SK-N-SH (cell line): Measurements from ENCODE around the gene BORCS6. TPM values are rescaled to one million over a fixed set of nuclear protein-coding genes. Genes with fewer than 3 reads are reported as not detected.

Experiments used
- CHD2 ChIP-seq: fragments of 150-350 bp; IDR thresholded peaks from 2 replicates; pipeline ENCODE4 v1.6.1; 2018; ENCODE audit warnings: low read length; ENCODE audit not compliant: partially characterized antibody
- EP300 ChIP-seq, 2 experiments: IDR thresholded peaks; 2 replicates each; pipeline versions ENCODE4 v1.4.0 to v1.6.1; 2012; ENCODE audit warnings: borderline replicate concordance in 1 of 2, low read depth in 1 of 2, low read length in 1 of 2
- GABPA ChIP-seq: IDR thresholded peaks from 2 replicates; pipeline ENCODE4 v1.4.0; 2012; ENCODE audit warnings: low read depth, mild to moderate bottlenecking
- GATA2 ChIP-seq: sonication (generic); formaldehyde crosslinking; IDR thresholded peaks from 2 replicates; pipeline ENCODE4 v1.5.0; 2020; ENCODE audit warnings: mild to moderate bottlenecking, missing genetic modification reagents
- JUND ChIP-seq: IDR thresholded peaks from 2 replicates; pipeline ENCODE4 v1.4.0; 2012
- MEF2A ChIP-seq: IDR thresholded peaks from 2 replicates; pipeline ENCODE4 v1.4.0; 2012; ENCODE audit warnings: low read depth, borderline replicate concordance
- NRF1 ChIP-seq: IDR thresholded peaks from 2 replicates; pipeline ENCODE4 v1.6.1; 2012; ENCODE audit warnings: low read depth, mild to moderate bottlenecking, low read length
- POLR2AphosphoS5 ChIP-seq: IDR thresholded peaks from 2 replicates; pipeline ENCODE4 v1.6.1; 2012; ENCODE audit warnings: low read depth, low read length
- RCOR1 ChIP-seq: fragments of 150-350 bp; IDR thresholded peaks from 2 replicates; pipeline ENCODE4 v1.6.1; 2017; ENCODE audit warnings: antibody characterized with exemption, low read length
- RFX5 ChIP-seq: IDR thresholded peaks from 2 replicates; pipeline ENCODE4 v1.6.1; 2012; ENCODE audit warnings: mild to moderate bottlenecking, improper control_type of control experiment, low read length
- TCF12 ChIP-seq: IDR thresholded peaks from 2 replicates; pipeline ENCODE4 v1.4.0; 2012
- YY1 ChIP-seq: IDR thresholded peaks from 2 replicates; pipeline ENCODE4 v1.4.0; 2012; ENCODE audit warnings: low read depth, mild to moderate bottlenecking
- polyA plus RNA-seq, 3 experiments: library from polyadenylated mRNA; depleted of rRNA; stranded (reverse); fragments of >200 nt; gene quantifications; 2 replicates each; pipeline ENCODE4 v1.2.3, GENCODE V29; 2012
- TF ChIP-seq, protein P1 (sequence below): fragments of 150-350 bp; IDR thresholded peaks from 2 replicates; pipeline ENCODE4 v1.6.1; 2017; ENCODE audit warnings: antibody characterized with exemption, low read length, low read depth, borderline replicate concordance
- TF ChIP-seq, protein P2 (sequence below): IDR thresholded peaks from 2 replicates; pipeline ENCODE4 v1.4.0; 2012; ENCODE audit warnings: low read depth, borderline replicate concordance
- TF ChIP-seq, protein P3 (sequence below): IDR thresholded peaks from 2 replicates; pipeline ENCODE4 v1.4.0; 2012; ENCODE audit warnings: low read depth, borderline replicate concordance
- TF ChIP-seq, protein P4 (sequence below): IDR thresholded peaks from 2 replicates; pipeline ENCODE4 v1.6.1; 2012; ENCODE audit warnings: mild to moderate bottlenecking, low read depth, low read length, moderate library complexity
- TF ChIP-seq, protein P5 (sequence below): IDR thresholded peaks from 2 replicates; pipeline ENCODE4; 2012

Gene BORCS6
- polyA plus RNA-seq, 1 of the 3 experiments (the other 2 are of a cell fraction), result 4.3 TPM

DNA sequence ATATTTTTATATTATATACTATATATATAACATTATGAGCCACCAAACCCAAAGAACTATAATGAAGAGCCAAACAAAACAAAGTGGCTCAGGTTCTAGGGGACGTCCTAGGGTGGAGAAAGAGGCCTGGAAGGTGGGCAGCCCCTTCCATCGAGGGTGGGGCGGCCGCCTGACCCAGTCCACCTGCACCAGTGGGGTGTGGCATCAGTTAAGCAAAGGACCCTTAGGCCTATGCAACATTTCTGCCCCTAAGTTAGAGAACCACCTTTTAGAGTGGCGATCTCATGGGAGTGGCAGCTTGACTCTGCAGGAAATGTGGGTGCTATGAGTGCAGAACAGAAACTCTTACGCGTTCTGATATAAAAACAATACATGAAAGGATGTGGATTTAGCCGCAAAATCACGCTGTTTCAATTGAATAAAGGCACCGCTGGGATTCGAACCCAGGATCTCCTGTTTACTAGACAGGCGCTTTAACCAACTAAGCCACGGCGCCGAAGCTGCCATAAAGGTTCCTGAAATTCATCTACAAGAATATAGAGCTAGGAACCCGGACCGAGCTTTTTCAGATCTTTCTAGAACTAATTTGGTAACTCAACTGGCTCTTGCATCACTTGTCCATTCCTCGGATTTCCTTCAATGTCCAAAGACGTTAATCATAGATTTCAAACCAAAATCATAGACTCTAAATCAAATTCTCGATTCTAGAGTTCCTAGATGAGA, 36.0 kb upstream of the BORCS6 start (continued):
- TF ChIP-seq, protein P1, sequence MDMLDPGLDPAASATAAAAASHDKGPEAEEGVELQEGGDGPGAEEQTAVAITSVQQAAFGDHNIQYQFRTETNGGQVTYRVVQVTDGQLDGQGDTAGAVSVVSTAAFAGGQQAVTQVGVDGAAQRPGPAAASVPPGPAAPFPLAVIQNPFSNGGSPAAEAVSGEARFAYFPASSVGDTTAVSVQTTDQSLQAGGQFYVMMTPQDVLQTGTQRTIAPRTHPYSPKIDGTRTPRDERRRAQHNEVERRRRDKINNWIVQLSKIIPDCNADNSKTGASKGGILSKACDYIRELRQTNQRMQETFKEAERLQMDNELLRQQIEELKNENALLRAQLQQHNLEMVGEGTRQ, result no peak
- peak; percentile 37; the same call in 1 of the 2 replicates for TF ChIP-seq GABPA
- TF ChIP-seq YY1, result no peak; the same call in 1 of the 2 replicates
- TF ChIP-seq, protein P2, sequence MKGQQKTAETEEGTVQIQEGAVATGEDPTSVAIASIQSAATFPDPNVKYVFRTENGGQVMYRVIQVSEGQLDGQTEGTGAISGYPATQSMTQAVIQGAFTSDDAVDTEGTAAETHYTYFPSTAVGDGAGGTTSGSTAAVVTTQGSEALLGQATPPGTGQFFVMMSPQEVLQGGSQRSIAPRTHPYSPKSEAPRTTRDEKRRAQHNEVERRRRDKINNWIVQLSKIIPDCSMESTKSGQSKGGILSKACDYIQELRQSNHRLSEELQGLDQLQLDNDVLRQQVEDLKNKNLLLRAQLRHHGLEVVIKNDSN, result no peak
- no peak for TF ChIP-seq NRF1
- no peak; the same call in 1 of the 2 replicates for TF ChIP-seq MEF2A
- TF ChIP-seq, protein P3, sequence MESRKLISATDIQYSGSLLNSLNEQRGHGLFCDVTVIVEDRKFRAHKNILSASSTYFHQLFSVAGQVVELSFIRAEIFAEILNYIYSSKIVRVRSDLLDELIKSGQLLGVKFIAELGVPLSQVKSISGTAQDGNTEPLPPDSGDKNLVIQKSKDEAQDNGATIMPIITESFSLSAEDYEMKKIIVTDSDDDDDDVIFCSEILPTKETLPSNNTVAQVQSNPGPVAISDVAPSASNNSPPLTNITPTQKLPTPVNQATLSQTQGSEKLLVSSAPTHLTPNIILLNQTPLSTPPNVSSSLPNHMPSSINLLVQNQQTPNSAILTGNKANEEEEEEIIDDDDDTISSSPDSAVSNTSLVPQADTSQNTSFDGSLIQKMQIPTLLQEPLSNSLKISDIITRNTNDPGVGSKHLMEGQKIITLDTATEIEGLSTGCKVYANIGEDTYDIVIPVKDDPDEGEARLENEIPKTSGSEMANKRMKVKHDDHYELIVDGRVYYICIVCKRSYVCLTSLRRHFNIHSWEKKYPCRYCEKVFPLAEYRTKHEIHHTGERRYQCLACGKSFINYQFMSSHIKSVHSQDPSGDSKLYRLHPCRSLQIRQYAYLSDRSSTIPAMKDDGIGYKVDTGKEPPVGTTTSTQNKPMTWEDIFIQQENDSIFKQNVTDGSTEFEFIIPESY, result no peak
- TF ChIP-seq GATA2 (CRISPR knock-in tag), result no peak
- no peak for TF ChIP-seq JUND
- TF ChIP-seq RCOR1, result 0 out of 2 replicates have a peak, but pooled peaks have one; percentile 14
- peak; percentile 43 for TF ChIP-seq POLR2AphosphoS5
- TF ChIP-seq, protein P4, sequence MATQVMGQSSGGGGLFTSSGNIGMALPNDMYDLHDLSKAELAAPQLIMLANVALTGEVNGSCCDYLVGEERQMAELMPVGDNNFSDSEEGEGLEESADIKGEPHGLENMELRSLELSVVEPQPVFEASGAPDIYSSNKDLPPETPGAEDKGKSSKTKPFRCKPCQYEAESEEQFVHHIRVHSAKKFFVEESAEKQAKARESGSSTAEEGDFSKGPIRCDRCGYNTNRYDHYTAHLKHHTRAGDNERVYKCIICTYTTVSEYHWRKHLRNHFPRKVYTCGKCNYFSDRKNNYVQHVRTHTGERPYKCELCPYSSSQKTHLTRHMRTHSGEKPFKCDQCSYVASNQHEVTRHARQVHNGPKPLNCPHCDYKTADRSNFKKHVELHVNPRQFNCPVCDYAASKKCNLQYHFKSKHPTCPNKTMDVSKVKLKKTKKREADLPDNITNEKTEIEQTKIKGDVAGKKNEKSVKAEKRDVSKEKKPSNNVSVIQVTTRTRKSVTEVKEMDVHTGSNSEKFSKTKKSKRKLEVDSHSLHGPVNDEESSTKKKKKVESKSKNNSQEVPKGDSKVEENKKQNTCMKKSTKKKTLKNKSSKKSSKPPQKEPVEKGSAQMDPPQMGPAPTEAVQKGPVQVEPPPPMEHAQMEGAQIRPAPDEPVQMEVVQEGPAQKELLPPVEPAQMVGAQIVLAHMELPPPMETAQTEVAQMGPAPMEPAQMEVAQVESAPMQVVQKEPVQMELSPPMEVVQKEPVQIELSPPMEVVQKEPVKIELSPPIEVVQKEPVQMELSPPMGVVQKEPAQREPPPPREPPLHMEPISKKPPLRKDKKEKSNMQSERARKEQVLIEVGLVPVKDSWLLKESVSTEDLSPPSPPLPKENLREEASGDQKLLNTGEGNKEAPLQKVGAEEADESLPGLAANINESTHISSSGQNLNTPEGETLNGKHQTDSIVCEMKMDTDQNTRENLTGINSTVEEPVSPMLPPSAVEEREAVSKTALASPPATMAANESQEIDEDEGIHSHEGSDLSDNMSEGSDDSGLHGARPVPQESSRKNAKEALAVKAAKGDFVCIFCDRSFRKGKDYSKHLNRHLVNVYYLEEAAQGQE, result no peak
- TF ChIP-seq EP300 (IDR thresholded peaks at IDR 0.05; ENCODE audit: borderline replicate concordance in 1 of 2, low read depth in 1 of 2, low read length in 1 of 2), result peak in 1 of 2 experiments; percentile 31; a peak in 1 of 4 replicates
- no peak for TF ChIP-seq TCF12
- TF ChIP-seq RFX5, result no peak
- TF ChIP-seq CHD2, result no peak
- TF ChIP-seq, protein P5, sequence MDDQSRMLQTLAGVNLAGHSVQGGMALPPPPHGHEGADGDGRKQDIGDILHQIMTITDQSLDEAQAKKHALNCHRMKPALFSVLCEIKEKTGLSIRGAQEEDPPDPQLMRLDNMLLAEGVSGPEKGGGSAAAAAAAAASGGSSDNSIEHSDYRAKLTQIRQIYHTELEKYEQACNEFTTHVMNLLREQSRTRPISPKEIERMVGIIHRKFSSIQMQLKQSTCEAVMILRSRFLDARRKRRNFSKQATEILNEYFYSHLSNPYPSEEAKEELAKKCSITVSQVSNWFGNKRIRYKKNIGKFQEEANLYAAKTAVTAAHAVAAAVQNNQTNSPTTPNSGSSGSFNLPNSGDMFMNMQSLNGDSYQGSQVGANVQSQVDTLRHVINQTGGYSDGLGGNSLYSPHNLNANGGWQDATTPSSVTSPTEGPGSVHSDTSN, result 0 out of 2 replicates have a peak, but pooled peaks have one; percentile 3
